HCT116 (cell line): ENCODE results near the gene FAAH2. TPM values are rescaled to one million over a fixed set of nuclear protein-coding genes. Genes with fewer than 3 reads are reported as not detected.

Experiments
- ATAC-seq: fragments of 200-7000 bp; cut with Tn5 transposase; 2 replicates; pipeline ENCODE4 v1.9.1; 2020; ENCODE audit warnings: mild to moderate bottlenecking, moderate library complexity
- BruUV-seq: library from RNA; stranded (reverse); fragments of 400-500 nt; replicated peaks from 2 replicates; lab custom pipeline; 2021; lab: Mats Ljungman, UMichigan
- CTCF ChIA-PET: fragments of 300-600 bp; sonication (Branson Sonifier 250); formaldehyde crosslinking; loops from one replicate; lab custom pipeline; 2021; ENCODE audit warnings: antibody characterized with exemption; lab: Charles Lee
- POLR2A ChIA-PET: fragments of 300-600, 350-600 bp; sonication (Branson Sonifier 250); formaldehyde crosslinking; loops from one replicate; lab custom pipeline; 2021; ENCODE audit warnings: antibody characterized with exemption; lab: Charles Lee
- RAD21 ChIA-PET, 2 experiments: fragments of 300-600 bp; sonication (Branson Sonifier 250); formaldehyde crosslinking; loops; one replicate each; lab custom pipeline; 2023; ENCODE audit warnings: low total read pairs in 2 of 2; ENCODE audit not compliant: uncharacterized antibody in 2 of 2, unreplicated experiment in 2 of 2, low non-redundant PET in 1 of 2; lab: Charles Lee
- DNase-seq: peaks from one replicate; pipeline ENCODE4 v3.0.0-alpha.2; 2010; ENCODE audit warnings: low read depth, low spot score
- H2AFZ ChIP-seq: fragments of 200-600 bp; shearing (Covaris generic), sonication (generic); 2 replicates; pipeline ENCODE4 v1.6.1; 2017; ENCODE audit warnings: low read depth, mixed run types, mixed read lengths, antibody characterized with exemption, low read length; ENCODE audit not compliant: poor library complexity, severe bottlenecking
- H3K27ac ChIP-seq: 2 replicates; pipeline ENCODE4 v1.5.1; 2012; ENCODE audit warnings: low read depth, low read length
- H3K27me3 ChIP-seq: fragments of 200-600 bp; sonication (generic); 2 replicates; pipeline ENCODE4 v1.6.1; 2016; ENCODE audit warnings: mixed run types, low read length, mixed read lengths; ENCODE audit not compliant: insufficient read depth
- H3K36me3 ChIP-seq, 2 experiments: fragments of 200-500 bp in 1 of 2; fragments of 200-600 bp in 1 of 2; sonication (Bioruptor generic) in 1 of 2; sonication (generic) in 1 of 2; 2 replicates each; pipeline versions ENCODE4 v1.5.1 to v1.6.1; 2014 to 2016; ENCODE audit warnings: low read length in 2 of 2, inconsistent platforms in 1 of 2, mixed read lengths in 1 of 2, mixed run types in 1 of 2; ENCODE audit not compliant: insufficient read depth in 2 of 2, control insufficient read depth in 1 of 2
- H3K4me1 ChIP-seq, 2 experiments: fragments of 200-600 bp in 1 of 2; sonication (generic) in 1 of 2; 2 replicates each; pipeline versions ENCODE4 v1.5.1 to v1.6.1; 2012 to 2017; ENCODE audit warnings: low read length in 2 of 2, inconsistent platforms in 1 of 2, mild to moderate bottlenecking in 1 of 2, mixed read lengths in 1 of 2, mixed run types in 1 of 2, moderate library complexity in 1 of 2; ENCODE audit not compliant: insufficient read depth in 2 of 2, control insufficient read depth in 1 of 2
- H3K4me2 ChIP-seq: fragments of 200-600 bp; sonication (generic); 2 replicates; pipeline ENCODE4 v1.6.1; 2017; ENCODE audit warnings: mixed run types, low read length, mixed read lengths
- H3K4me3 ChIP-seq, 2 experiments: fragments of 200-600 bp in 1 of 2; sonication (generic) in 1 of 2; replicated peaks in 1 of 2; 2 replicates each; pipeline ENCODE4 v1.5.1; 2011 to 2016; ENCODE audit warnings: low read length in 2 of 2, control low read depth in 1 of 2, low read depth in 1 of 2, mild to moderate bottlenecking in 1 of 2, mixed read lengths in 1 of 2, mixed run types in 1 of 2
- H3K79me2 ChIP-seq: fragments of 200-600 bp; sonication (generic); 2 replicates; pipeline ENCODE4 v1.6.1; 2017; ENCODE audit warnings: mild to moderate bottlenecking, mixed run types, low read length, moderate library complexity, mixed read lengths; ENCODE audit not compliant: insufficient read depth
- H3K9ac ChIP-seq: fragments of 200-600 bp; sonication (generic); 2 replicates; pipeline ENCODE4 v1.6.1; 2016; ENCODE audit warnings: low read length, mixed read lengths
- H3K9me2 ChIP-seq: fragments of 200-600 bp; sonication (generic), shearing (Covaris generic); 2 replicates; pipeline ENCODE4 v1.6.1; 2017; ENCODE audit warnings: mixed run types, mild to moderate bottlenecking, moderate library complexity; ENCODE audit not compliant: insufficient read depth
- H3K9me3 ChIP-seq, 2 experiments: fragments of 200-500 bp in 1 of 2; fragments of 200-600 bp in 1 of 2; sonication (Bioruptor generic) in 1 of 2; sonication (generic) in 1 of 2; 2 replicates each; pipeline ENCODE4 v1.6.1; 2014 to 2017; ENCODE audit warnings: low read length in 2 of 2, mixed read lengths in 2 of 2, inconsistent platforms in 1 of 2, low read depth in 1 of 2, mild to moderate bottlenecking in 1 of 2, mixed run types in 1 of 2, moderate library complexity in 1 of 2; ENCODE audit not compliant: control insufficient read depth in 1 of 2, insufficient read depth in 1 of 2
- H4K20me1 ChIP-seq: fragments of 200-600 bp; sonication (generic), shearing (Covaris generic); 2 replicates; pipeline ENCODE4 v1.6.1; 2017; ENCODE audit warnings: mixed run types, mild to moderate bottlenecking, moderate library complexity; ENCODE audit not compliant: insufficient read depth
- CEBPB ChIP-seq: IDR thresholded peaks from 2 replicates; pipeline ENCODE4 v1.6.1; 2012; ENCODE audit warnings: low read depth
- EZH2 ChIP-seq: fragments of 200-600 bp; sonication (generic); IDR thresholded peaks from 2 replicates; pipeline ENCODE4 v1.6.1; 2017; ENCODE audit warnings: antibody characterized with exemption, mixed run types
- EZH2phosphoT487 ChIP-seq: fragments of 200-600 bp; IDR thresholded peaks from 2 replicates; pipeline ENCODE4 v1.6.1; 2018; ENCODE audit warnings: antibody characterized with exemption, borderline replicate concordance
- FOSL1 ChIP-seq: IDR thresholded peaks from 2 replicates; pipeline ENCODE4 v1.6.1; 2012; ENCODE audit warnings: low read depth
- JUND ChIP-seq: IDR thresholded peaks from 2 replicates; pipeline ENCODE4 v1.6.1; 2012
- RAD21 ChIP-seq: IDR thresholded peaks from 2 replicates; pipeline ENCODE4 v1.6.1; 2012; ENCODE audit warnings: low read depth, mild to moderate bottlenecking
- SIN3A ChIP-seq: IDR thresholded peaks from 2 replicates; pipeline ENCODE4 v1.6.1; 2012; ENCODE audit warnings: low read depth
- SP1 ChIP-seq: IDR thresholded peaks from 2 replicates; pipeline ENCODE4 v1.6.1; 2012; ENCODE audit warnings: low read depth
- ZBTB33 ChIP-seq: IDR thresholded peaks from 2 replicates; pipeline ENCODE4 v1.6.1; 2011; ENCODE audit warnings: mild to moderate bottlenecking, low read length, moderate library complexity; ENCODE audit not compliant: insufficient replicate concordance; ENCODE audit errors: extremely low read depth
- ZFX ChIP-seq: fragments of 450-650 bp; IDR thresholded peaks from 2 replicates; pipeline ENCODE4 v1.6.1; 2017
- intact Hi-C: fragments of 100-400 bp; cut with micrococcal nuclease; formaldehyde crosslinking; loops from 2 replicates; pipeline ENCODE4 v1.10.0; 2022
- total RNA-seq: library from RNA; stranded (reverse); gene quantifications from one replicate; pipeline ENCODE4 v1.2.1, GENCODE V29; 2021; ENCODE audit not compliant: unreplicated experiment
- TF ChIP-seq, protein P1 (sequence below), 3 experiments: fragments of 200-600 bp in 1 of 3; sonication (generic) in 1 of 3; IDR thresholded peaks in 2 of 3; conservative IDR thresholded peaks in 1 of 3; 2 replicates each; pipeline ENCODE4 v1.5.1; 2012 to 2017; ENCODE audit warnings: low read depth in 2 of 3, low read length in 2 of 3, antibody characterized with exemption in 1 of 3, borderline replicate concordance in 1 of 3, control low read depth in 1 of 3, mild to moderate bottlenecking in 1 of 3, mixed read lengths in 1 of 3, mixed run types in 1 of 3, moderate library complexity in 1 of 3; ENCODE audit not compliant: insufficient read depth in 1 of 3

Gene FAAH2
- total RNA-seq, 1 experiment from 2014 or later = 6.1 TPM

DNA sequence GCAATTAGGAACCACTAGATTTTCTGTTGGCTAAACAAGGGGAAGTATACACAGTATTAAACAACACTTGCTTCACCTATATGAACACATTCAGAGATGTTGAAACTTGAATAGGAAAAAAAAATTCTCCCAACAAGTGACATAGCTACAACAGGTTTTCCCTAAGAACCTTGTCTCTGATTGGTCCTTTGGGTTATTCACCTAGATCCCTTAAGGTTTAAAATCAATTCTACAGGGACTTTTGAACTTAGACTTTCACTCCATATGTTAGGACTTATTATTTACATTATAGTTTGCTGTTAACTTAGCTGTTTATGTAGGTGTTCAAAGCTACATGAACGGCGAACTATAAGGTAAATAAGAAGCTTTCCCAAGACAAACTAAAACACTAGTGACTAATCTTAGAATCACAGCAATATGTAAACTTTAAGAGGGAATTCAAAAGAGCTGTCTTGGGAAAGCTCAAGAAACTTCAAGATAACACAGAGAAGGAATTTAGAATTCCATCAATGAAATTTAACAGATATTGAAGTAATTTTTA lies 233.1 kb downstream of the FAAH2 start:
- Histone ChIP-seq H3K9ac (no peak overlapping the region), H3K79me2 (no peaks in the 10 kb centered on the region), H3K4me3 (no peak overlapping the region), H4K20me1 (no peaks in the 10 kb centered on the region), H3K4me1 (no peaks in the 10 kb centered on the region), H3K4me2 (no peak overlapping the region), H3K27ac (no peak overlapping the region), H3K9me2 (no peaks in the 10 kb centered on the region), H3K27me3 (no peaks in the 10 kb centered on the region), H3K9me3 (no peaks in the 10 kb centered on the region), H3K36me3 (no peaks in the 10 kb centered on the region), H2AFZ (no peak overlapping the region)
- ATAC-seq (no peak), DNase-seq (no peak)
- ChIA-PET POLR2A (no interaction called here), CTCF (no interaction called here), RAD21 (no interaction called here)
- no TSS peak for BruUV-seq
- TF ChIP-seq RAD21 = no peak
- TF ChIP-seq ZFX = no peak
- TF ChIP-seq EZH2 = no peak
- TF ChIP-seq FOSL1 = no peak
- no peak for TF ChIP-seq ZBTB33
- TF ChIP-seq SP1 = no peak
- intact Hi-C loops = no loop called here

- Histone ChIP-seq H3K27me3 (no peaks in the 10 kb centered on the region), H4K20me1 (no peaks in the 10 kb centered on the region), H3K4me2 (no peak overlapping the region), H3K4me1 (no peaks in the 10 kb centered on the region), H3K9me2 (no peaks in the 10 kb centered on the region), H3K36me3 (no peaks in the 10 kb centered on the region), H3K4me3 (no peak overlapping the region), H3K9ac (no peak overlapping the region), H3K79me2 (no peaks in the 10 kb centered on the region), H2AFZ (no peak overlapping the region), H3K27ac (no peak overlapping the region), H3K9me3 (no peaks in the 10 kb centered on the region)
- intact Hi-C loops = no loop called here
- ChIA-PET RAD21 (no interaction called here), POLR2A (no interaction called here), CTCF (no interaction called here)
- BruUV-seq = no TSS peak
- TF ChIP-seq EZH2phosphoT487 (no peak), RAD21 (peak; percentile 38; the same call in 1 of the 2 replicates), JUND (no peak), FOSL1 (no peak), SIN3A (no peak), CEBPB (no peak)
- TF ChIP-seq, protein P1, sequence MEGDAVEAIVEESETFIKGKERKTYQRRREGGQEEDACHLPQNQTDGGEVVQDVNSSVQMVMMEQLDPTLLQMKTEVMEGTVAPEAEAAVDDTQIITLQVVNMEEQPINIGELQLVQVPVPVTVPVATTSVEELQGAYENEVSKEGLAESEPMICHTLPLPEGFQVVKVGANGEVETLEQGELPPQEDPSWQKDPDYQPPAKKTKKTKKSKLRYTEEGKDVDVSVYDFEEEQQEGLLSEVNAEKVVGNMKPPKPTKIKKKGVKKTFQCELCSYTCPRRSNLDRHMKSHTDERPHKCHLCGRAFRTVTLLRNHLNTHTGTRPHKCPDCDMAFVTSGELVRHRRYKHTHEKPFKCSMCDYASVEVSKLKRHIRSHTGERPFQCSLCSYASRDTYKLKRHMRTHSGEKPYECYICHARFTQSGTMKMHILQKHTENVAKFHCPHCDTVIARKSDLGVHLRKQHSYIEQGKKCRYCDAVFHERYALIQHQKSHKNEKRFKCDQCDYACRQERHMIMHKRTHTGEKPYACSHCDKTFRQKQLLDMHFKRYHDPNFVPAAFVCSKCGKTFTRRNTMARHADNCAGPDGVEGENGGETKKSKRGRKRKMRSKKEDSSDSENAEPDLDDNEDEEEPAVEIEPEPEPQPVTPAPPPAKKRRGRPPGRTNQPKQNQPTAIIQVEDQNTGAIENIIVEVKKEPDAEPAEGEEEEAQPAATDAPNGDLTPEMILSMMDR (IDR thresholded peaks at IDR 0.05 in 2 of 3, conservative IDR thresholded peaks at IDR 0.05 in 1 of 3; ENCODE audit: borderline replicate concordance in 1 of 3, insufficient read depth in 1 of 3, low read depth in 2 of 3, low read length in 2 of 3) = peak; percentile 62 to 71 (median 67)
- ATAC-seq = peak; percentile 88
- no peak for DNase-seq
These were observed 242.3 kb downstream of the FAAH2 start for GRCh38 chrX:57528670-57529255.
